Stimulated activated CD4-positive, alpha-beta T cell treated with anti-CD3 and anti-CD28 coated beads, TNF-alpha, amount 100 ng/mL, for 24 hours (primary cell): ENCODE data around the gene UROD.
"Not testable (repeated sequence)": the region's sequence is repeated elsewhere in the genome, so short reads cannot be mapped to it uniquely, and the experiment has no call there.

Experiments
- DNase-seq, 3 experiments: peaks; one replicate each; pipeline ENCODE4 v3.0.0-alpha.2; 2020; ENCODE audit warnings: low read depth in 3 of 3

The UROD gene

GRCh38 chr1:45011837-45012638, at the start of gene UROD:
Gene UROD, plus strand, starts transcription at chr1:45012254. Its CDS starts 12 bp downstream, at chr1:45012266.
- peak; percentile 72 to 93 (median 82) for DNase-seq

GRCh38 chr1:44962729-44963128, 49.3 kb upstream of the UROD start:
- no peak for DNase-seq

GRCh38 chr1:44964396-44964795, 47.7 kb upstream of the UROD start:
- no peak for DNase-seq

GRCh38 chr1:44970317-44970716, 41.7 kb upstream of the UROD start:
- no peak for DNase-seq

- no peak for DNase-seq
Observed at GRCh38 chr1:44973645-44974044, 38.4 kb upstream of the UROD start.

- DNase-seq: no peak
Observed at GRCh38 chr1:44976252-44976651, 35.8 kb upstream of the UROD start.

GRCh38 chr1:44977372-44977771, 34.7 kb upstream of the UROD start:
- not testable (repeated sequence) for DNase-seq

- DNase-seq: no peak
Observed at GRCh38 chr1:44985747-44986359, 26.2 kb upstream of the UROD start.

GRCh38 chr1:44988531-44989156, 23.4 kb upstream of the UROD start:
- no peak for DNase-seq

GRCh38 chr1:44994309-44994898, 17.6 kb upstream of the UROD start:
- no peak for DNase-seq

- no peak for DNase-seq
Observed at GRCh38 chr1:44995467-44996238, 16.4 kb upstream of the UROD start.

GRCh38 chr1:44999232-44999631, 12.8 kb upstream of the UROD start:
- no peak for DNase-seq

GRCh38 chr1:45001011-45001481, 11.0 kb upstream of the UROD start:
- no peak for DNase-seq

GRCh38 chr1:45001576-45001975, 10.5 kb upstream of the UROD start:
- DNase-seq: not testable (repeated sequence)

GRCh38 chr1:45002650-45003645, 9.1 kb upstream of the UROD start:
- DNase-seq: no peak

- DNase-seq: no peak
Observed at GRCh38 chr1:45003741-45004140, 8.3 kb upstream of the UROD start.

- no peak for DNase-seq
Observed at GRCh38 chr1:45004281-45004920, 7.7 kb upstream of the UROD start.

- no peak for DNase-seq
Observed at GRCh38 chr1:45005761-45006160, 6.3 kb upstream of the UROD start.

- no peak for DNase-seq
Observed at GRCh38 chr1:45007311-45007710, 4.7 kb upstream of the UROD start.

GRCh38 chr1:45008076-45008475, 4.0 kb upstream of the UROD start:
- DNase-seq: no peak
